MM.1S (cell line): ENCODE measurements around the gene DNTT.

Source experiments
- DNase-seq: peaks from one replicate; pipeline ENCODE4 v3.0.0-alpha.2; 2015
- H2AFZ ChIP-seq: fragments of 300-600 bp; sonication (generic); 2 replicates; pipeline ENCODE4 v1.6.0; 2016; ENCODE audit warnings: antibody characterized with exemption, low read length
- H3F3A ChIP-seq: fragments of 300-600 bp; sonication (generic); 2 replicates; pipeline ENCODE4 v1.6.1; 2016; ENCODE audit warnings: mild to moderate bottlenecking, antibody characterized with exemption, low read length, moderate library complexity, mixed read lengths; ENCODE audit not compliant: insufficient read depth
- H3K27ac ChIP-seq: fragments of 300-600 bp; sonication (generic); 2 replicates; pipeline ENCODE4 v1.5.1; 2016; ENCODE audit warnings: mild to moderate bottlenecking, low read length
- H3K27me3 ChIP-seq: fragments of 300-600 bp; sonication (generic); replicated peaks from 2 replicates; pipeline ENCODE4 v1.6.0; 2016; ENCODE audit warnings: low read length; ENCODE audit not compliant: insufficient read depth
- H3K36me3 ChIP-seq: fragments of 300-600 bp; sonication (generic); replicated peaks from 2 replicates; pipeline ENCODE4 v1.6.1; 2016; ENCODE audit warnings: mild to moderate bottlenecking, low read length, mixed read lengths; ENCODE audit not compliant: insufficient read depth
- H3K4me1 ChIP-seq: fragments of 300-600 bp; sonication (generic); 2 replicates; pipeline ENCODE4 v1.6.1; 2016; ENCODE audit warnings: low read length, mixed read lengths
- H3K4me2 ChIP-seq: fragments of 300-600 bp; sonication (generic); 2 replicates; pipeline ENCODE4 v1.6.0; 2016; ENCODE audit warnings: low read depth, low read length
- H3K4me3 ChIP-seq: fragments of 300-600 bp; sonication (generic); 2 replicates; pipeline ENCODE4 v1.5.1; 2016; ENCODE audit warnings: low read length, mixed read lengths
- H3K79me2 ChIP-seq: fragments of 300-600 bp; sonication (generic); 2 replicates; pipeline ENCODE4 v1.6.1; 2016; ENCODE audit warnings: mixed run types, low read length, mixed read lengths
- H3K9ac ChIP-seq: fragments of 300-600 bp; sonication (generic); 2 replicates; pipeline ENCODE4 v1.6.1; 2016; ENCODE audit warnings: low read length, mixed read lengths
- H3K9me2 ChIP-seq: fragments of 300-600 bp; sonication (generic); replicated peaks from 2 replicates; pipeline ENCODE4 v1.6.1; 2016; ENCODE audit warnings: mild to moderate bottlenecking, low read length, mixed read lengths; ENCODE audit not compliant: insufficient read depth
- H3K9me3 ChIP-seq: fragments of 300-600 bp; sonication (generic); replicated peaks from 2 replicates; pipeline ENCODE4 v1.6.1; 2016; ENCODE audit warnings: mild to moderate bottlenecking, low read length, mixed read lengths; ENCODE audit not compliant: insufficient read depth
- H4K20me1 ChIP-seq: fragments of 300-600 bp; sonication (generic); 2 replicates; pipeline ENCODE4 v1.6.1; 2016; ENCODE audit warnings: mild to moderate bottlenecking, low read length, moderate library complexity, mixed read lengths; ENCODE audit not compliant: insufficient read depth
- EZH2 ChIP-seq: fragments of 300-600 bp; sonication (generic); optimal IDR thresholded peaks from 2 replicates; pipeline ENCODE3; 2017; ENCODE audit warnings: low read depth, mild to moderate bottlenecking, antibody characterized with exemption, low read length, mixed read lengths
- EZH2phosphoT487 ChIP-seq: fragments of 300-600 bp; sonication (generic); IDR thresholded peaks from 2 replicates; pipeline ENCODE4 v1.6.1; 2018; ENCODE audit warnings: antibody characterized with exemption, low read length
- TF ChIP-seq, protein P1 (sequence below): fragments of 300-600 bp; sonication (generic); IDR thresholded peaks from 2 replicates; pipeline ENCODE4 v1.5.1; 2016; ENCODE audit warnings: antibody characterized with exemption, low read length, mixed read lengths

DNTT gene

GRCh38 chr10:96360766-96361165 lies 56.5 kb downstream of the DNTT start:
- H3K9me2 ChIP-seq = no peaks in the 10 kb centered on the region
- H3K4me2 ChIP-seq = no peak overlapping the region
- H3K27ac ChIP-seq = no peak overlapping the region
- no peaks in the 10 kb centered on the region for H4K20me1 ChIP-seq
- no peak overlapping the region for H3K4me3 ChIP-seq
- H3K9ac ChIP-seq = no peak overlapping the region
- no peak for DNase-seq
- H3F3A ChIP-seq = no peaks in the 10 kb centered on the region
- no peaks in the 10 kb centered on the region for H3K4me1 ChIP-seq
- no peaks in the 10 kb centered on the region for H3K9me3 ChIP-seq
- no peaks in the 10 kb centered on the region for H3K79me2 ChIP-seq
- no peak overlapping the region for H2AFZ ChIP-seq
- H3K36me3 ChIP-seq = no peaks in the 10 kb centered on the region
- TF ChIP-seq EZH2phosphoT487 (no peak), EZH2 (no peak)
- TF ChIP-seq, protein P1, sequence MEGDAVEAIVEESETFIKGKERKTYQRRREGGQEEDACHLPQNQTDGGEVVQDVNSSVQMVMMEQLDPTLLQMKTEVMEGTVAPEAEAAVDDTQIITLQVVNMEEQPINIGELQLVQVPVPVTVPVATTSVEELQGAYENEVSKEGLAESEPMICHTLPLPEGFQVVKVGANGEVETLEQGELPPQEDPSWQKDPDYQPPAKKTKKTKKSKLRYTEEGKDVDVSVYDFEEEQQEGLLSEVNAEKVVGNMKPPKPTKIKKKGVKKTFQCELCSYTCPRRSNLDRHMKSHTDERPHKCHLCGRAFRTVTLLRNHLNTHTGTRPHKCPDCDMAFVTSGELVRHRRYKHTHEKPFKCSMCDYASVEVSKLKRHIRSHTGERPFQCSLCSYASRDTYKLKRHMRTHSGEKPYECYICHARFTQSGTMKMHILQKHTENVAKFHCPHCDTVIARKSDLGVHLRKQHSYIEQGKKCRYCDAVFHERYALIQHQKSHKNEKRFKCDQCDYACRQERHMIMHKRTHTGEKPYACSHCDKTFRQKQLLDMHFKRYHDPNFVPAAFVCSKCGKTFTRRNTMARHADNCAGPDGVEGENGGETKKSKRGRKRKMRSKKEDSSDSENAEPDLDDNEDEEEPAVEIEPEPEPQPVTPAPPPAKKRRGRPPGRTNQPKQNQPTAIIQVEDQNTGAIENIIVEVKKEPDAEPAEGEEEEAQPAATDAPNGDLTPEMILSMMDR = no peak
- no peaks in the 10 kb centered on the region for H3K27me3 ChIP-seq

- Histone ChIP-seq H2AFZ (no peak overlapping the region), H3K79me2 (no peaks in the 10 kb centered on the region), H3K9me2 (no peaks in the 10 kb centered on the region), H3K36me3 (no peaks in the 10 kb centered on the region), H3K27ac (no peak overlapping the region), H3K4me1 (no peaks in the 10 kb centered on the region), H4K20me1 (no peaks in the 10 kb centered on the region), H3K27me3 (no peaks in the 10 kb centered on the region), H3K9ac (no peak overlapping the region), H3K9me3 (no peaks in the 10 kb centered on the region), H3F3A (no peaks in the 10 kb centered on the region), H3K4me3 (no peak overlapping the region), H3K4me2 (no peak overlapping the region)
- DNase-seq = no peak
- TF ChIP-seq, protein P1 = no peak
- TF ChIP-seq EZH2 = no peak
- TF ChIP-seq EZH2phosphoT487 = no peak
Measured at GRCh38 chr10:96365571-96365970, 61.3 kb downstream of the DNTT start.

- Histone ChIP-seq H3K4me2 (no peak overlapping the region), H3K4me3 (no peak overlapping the region), H3K27ac (no peak overlapping the region), H3K9ac (no peak overlapping the region), H3K9me2 (no peaks in the 10 kb centered on the region), H4K20me1 (no peaks in the 10 kb centered on the region), H3K79me2 (no peaks in the 10 kb centered on the region), H3F3A (no peaks in the 10 kb centered on the region), H3K9me3 (no peaks in the 10 kb centered on the region), H3K36me3 (no peaks in the 10 kb centered on the region), H3K4me1 (no peaks in the 10 kb centered on the region), H2AFZ (no peak overlapping the region), H3K27me3 (no peaks in the 10 kb centered on the region)
- no peak for DNase-seq
- TF ChIP-seq, protein P1 = no peak
- no peak for TF ChIP-seq EZH2
- TF ChIP-seq EZH2phosphoT487 = no peak
Measured at GRCh38 chr10:96366508-96366907, 62.3 kb downstream of the DNTT start.

DNA sequence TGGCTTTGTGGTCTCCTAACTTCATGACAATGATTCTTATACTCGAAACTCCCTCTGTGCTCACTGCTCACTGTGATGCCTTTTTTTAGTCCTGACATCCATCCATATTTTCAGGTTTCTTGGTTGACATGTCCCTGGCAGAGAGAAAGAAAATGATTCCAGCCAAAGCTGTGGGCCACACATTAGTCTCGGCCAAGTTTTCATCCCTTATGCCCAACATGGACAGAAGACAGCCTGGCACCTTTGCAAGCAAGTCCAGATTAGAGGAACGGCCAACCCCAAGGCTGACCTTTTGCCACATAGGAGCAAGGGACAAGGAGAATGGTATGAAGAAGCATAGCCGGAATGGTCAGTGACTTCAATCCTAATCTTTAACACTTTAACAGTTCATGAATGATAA lies 63.2 kb downstream of the DNTT start:
- no peak overlapping the region for H3K4me3 ChIP-seq
- no peak for DNase-seq

More for the DNA sequence above, 63.2 kb downstream of the DNTT start:
- H3K79me2 ChIP-seq = no peaks in the 10 kb centered on the region
- H3K9me2 ChIP-seq = no peaks in the 10 kb centered on the region
- no peaks in the 10 kb centered on the region for H3K9me3 ChIP-seq
- H3K4me2 ChIP-seq = no peak overlapping the region
- H3K27ac ChIP-seq = no peak overlapping the region
- no peaks in the 10 kb centered on the region for H3F3A ChIP-seq
- H4K20me1 ChIP-seq = no peaks in the 10 kb centered on the region
- TF ChIP-seq EZH2phosphoT487 = no peak
- no peak for TF ChIP-seq EZH2
- TF ChIP-seq, protein P1 = no peak
- no peaks in the 10 kb centered on the region for H3K4me1 ChIP-seq
- no peak overlapping the region for H2AFZ ChIP-seq
- H3K36me3 ChIP-seq = no peaks in the 10 kb centered on the region
- H3K9ac ChIP-seq = no peak overlapping the region
- H3K27me3 ChIP-seq = peaks cover 7% of the 10 kb centered on the region; the same call in 1 of the 2 replicates
